ENCODE data around the gene ARHGEF25. TPM values are rescaled to one million over a fixed set of nuclear protein-coding genes. Genes with fewer than 3 reads are reported as not detected.
A peak's percentile ranks its signal among the peaks of the same experiment; 100 is the strongest.
"Not testable (repeated sequence)": the region's sequence is repeated elsewhere in the genome, so short reads cannot be mapped to it uniquely, and the experiment has no call there.

The ARHGEF25 gene
- total RNA-seq, 1 donor from 2014 or later, result 0.60 TPM

DNA sequence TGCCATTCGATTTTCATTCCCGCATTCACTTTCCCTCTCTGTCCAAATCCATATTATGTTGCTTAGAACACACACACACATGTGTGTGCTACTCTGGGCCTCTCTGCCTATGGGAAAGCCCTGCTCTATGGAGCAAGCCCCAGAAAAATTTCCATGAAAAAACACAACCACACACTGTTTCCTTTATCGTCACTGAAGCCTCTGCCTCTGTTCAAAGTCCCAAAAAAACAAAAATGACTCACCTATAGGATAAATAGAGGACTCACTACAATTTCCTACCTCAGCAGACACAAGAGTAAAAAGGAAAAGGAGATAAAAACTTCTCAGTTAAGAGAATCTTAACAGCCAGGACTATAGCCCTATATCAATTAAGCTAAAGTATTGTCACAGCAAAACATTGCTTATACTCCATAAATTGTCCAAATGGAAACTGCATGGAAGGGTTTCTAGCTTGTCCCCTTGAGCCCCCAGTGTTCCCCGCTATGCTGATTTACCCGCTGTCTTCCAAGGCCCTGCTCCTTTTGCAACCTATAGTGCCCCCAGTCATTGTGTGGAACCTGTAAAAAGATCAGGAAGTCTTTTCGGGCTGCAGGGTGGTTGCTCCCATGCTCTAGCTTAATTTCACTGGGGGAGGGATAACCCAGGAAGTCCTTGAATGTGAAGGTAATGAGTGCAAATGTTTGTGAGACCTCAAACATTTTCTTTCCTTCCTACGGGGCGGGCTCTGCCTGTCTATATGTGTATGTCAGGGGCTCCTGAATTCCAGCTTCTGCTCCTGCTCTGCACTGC, 31.4 kb upstream of the ARHGEF25 start:
- Mint-ChIP-seq H3K27me3 (ENCODE audit: insufficient read depth) (peaks cover 5% of the 10 kb centered on the region), H3K9me3 (no peaks in the 10 kb centered on the region), H3K36me3 (ENCODE audit: low read depth) (peaks cover 3% of the 10 kb centered on the region), H3K27ac (no peak overlapping the region), H3K4me3 (no peak overlapping the region), H3K4me1 (ENCODE audit: low read depth) (peaks cover 7% of the 10 kb centered on the region)
- DNase-seq (ENCODE audit: low spot score), result no peak
- intact Hi-C loops (cut with micrococcal nuclease), result no loop called here

DNA sequence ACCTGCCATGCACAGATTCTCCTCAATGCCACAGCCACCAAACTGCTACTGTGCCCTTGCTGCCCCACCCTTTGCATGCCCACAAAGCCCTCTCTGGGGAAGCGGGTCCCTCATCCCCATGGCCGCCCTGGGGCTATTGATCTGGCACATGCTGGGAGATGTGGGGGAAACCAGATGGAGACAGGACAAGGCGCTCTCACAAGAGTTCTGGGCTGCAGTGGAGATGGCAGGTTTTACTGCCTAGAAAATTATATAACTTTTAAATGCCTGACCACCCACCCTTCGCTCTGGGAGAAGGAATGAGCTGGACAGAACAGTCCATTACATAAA, 30.8 kb upstream of the ARHGEF25 start:
- DNase-seq (ENCODE audit: low spot score), result no peak
- intact Hi-C loops (cut with micrococcal nuclease), result no loop called here
- peaks cover 5% of the 10 kb centered on the region for H3K27me3 Mint-ChIP-seq (ENCODE audit: insufficient read depth)
- no peak overlapping the region for H3K27ac Mint-ChIP-seq
- no peak overlapping the region for H3K4me3 Mint-ChIP-seq
- H3K9me3 Mint-ChIP-seq, result no peaks in the 10 kb centered on the region
- H3K4me1 Mint-ChIP-seq (ENCODE audit: low read depth), result peaks cover 7% of the 10 kb centered on the region
- peaks cover 3% of the 10 kb centered on the region for H3K36me3 Mint-ChIP-seq (ENCODE audit: low read depth)

DNA sequence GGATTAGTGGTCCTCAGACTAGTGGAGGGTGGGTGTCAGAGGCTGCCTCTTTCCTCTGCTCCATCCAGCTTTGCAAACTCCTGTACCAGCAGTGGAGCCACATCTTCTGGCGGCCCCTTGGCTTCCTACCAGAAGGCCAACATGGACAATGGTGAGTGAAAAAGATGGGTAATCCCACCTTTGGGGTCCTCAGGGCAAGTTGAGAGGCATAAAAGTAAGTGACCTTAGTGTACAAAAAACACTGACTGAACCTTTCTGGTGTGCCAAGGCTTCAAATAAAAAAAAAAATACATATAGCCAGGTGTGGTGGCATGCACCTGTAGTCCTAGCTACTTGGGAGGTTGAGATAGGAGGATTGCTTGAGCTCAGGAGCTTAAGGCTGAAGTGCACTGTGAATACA, 29.4 kb upstream of the ARHGEF25 start:
- no peak for DNase-seq (ENCODE audit: low spot score)
- Mint-ChIP-seq H3K27me3 (ENCODE audit: insufficient read depth) (peaks cover 5% of the 10 kb centered on the region), H3K36me3 (ENCODE audit: low read depth) (peaks cover 1% of the 10 kb centered on the region), H3K27ac (no peak overlapping the region), H3K4me3 (no peak overlapping the region), H3K9me3 (no peaks in the 10 kb centered on the region), H3K4me1 (ENCODE audit: low read depth) (peaks cover 7% of the 10 kb centered on the region)
- intact Hi-C loops (cut with micrococcal nuclease), result no loop called here

DNA sequence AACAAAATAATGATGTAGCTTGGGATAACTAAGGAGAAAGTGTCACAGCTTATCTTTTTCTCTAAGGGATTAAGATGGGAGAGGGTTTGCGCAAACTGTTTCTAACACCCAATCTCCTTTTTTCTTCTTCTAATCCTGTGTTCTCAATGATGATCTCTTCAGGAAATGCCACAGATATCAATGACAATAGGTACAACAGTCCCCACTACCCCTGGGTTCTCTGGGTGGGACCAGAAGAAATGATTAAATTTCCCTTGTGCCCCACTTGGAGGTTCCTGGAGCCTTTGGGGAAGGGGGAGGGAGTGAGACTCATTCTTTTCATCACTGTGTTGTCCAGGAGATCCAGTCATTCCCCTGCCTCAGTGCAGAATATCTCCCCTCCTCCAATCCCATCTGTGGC, 28.8 kb upstream of the ARHGEF25 start:
- no peak for DNase-seq (ENCODE audit: low spot score)
- H3K27ac Mint-ChIP-seq, result no peak overlapping the region
- H3K4me3 Mint-ChIP-seq, result no peak overlapping the region
- peaks cover 1% of the 10 kb centered on the region for H3K36me3 Mint-ChIP-seq (ENCODE audit: low read depth)
- peaks cover 5% of the 10 kb centered on the region for H3K27me3 Mint-ChIP-seq (ENCODE audit: insufficient read depth)
- intact Hi-C loops (cut with micrococcal nuclease), result no loop called here
- no peaks in the 10 kb centered on the region for H3K9me3 Mint-ChIP-seq
- H3K4me1 Mint-ChIP-seq (ENCODE audit: low read depth), result peaks cover 7% of the 10 kb centered on the region

DNA sequence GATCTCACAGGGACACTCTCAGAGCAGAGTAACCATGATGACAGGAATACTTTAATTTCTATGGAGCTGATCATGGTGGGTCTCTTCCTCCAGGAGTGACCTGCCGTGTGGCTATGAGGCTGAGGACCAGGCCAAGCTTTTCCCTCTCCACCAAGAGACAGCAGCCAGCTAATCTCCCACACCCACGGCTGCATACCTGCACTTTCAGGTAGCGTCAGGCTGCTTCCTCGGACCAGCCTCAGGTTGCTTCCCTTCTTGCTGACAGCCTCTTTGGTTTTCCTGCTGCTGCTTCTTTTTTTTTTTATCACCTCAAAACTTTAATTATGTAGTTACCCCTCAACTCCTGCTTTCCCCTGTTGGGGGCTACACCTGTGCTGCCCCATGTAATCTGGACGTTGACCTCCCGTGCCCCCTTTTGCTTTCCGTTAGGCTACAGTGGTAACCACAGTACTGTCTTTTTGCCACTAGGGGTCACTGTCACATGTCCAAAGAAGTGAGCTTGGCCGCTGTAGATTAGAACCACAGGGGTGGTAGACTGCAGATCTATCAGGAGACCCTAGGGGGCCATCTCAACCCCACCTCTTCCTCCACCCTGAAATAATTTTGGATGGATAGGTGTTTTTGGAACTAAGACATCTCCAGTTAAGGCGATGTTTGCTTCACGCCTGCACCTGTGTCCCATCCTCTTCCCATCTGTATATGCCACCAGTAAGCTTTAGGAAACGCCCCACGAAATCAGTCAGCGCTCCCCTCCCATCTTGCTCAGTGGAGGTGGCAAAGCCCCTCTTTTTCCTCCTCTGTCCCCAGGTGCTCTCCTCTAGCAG, 28.0 kb upstream of the ARHGEF25 start:
- no peak overlapping the region for H3K4me3 Mint-ChIP-seq
- H3K27ac Mint-ChIP-seq, result no peak overlapping the region
- H3K27me3 Mint-ChIP-seq (ENCODE audit: insufficient read depth), result peaks cover 3% of the 10 kb centered on the region
- H3K9me3 Mint-ChIP-seq, result no peaks in the 10 kb centered on the region
- H3K4me1 Mint-ChIP-seq (ENCODE audit: low read depth), result peaks cover 7% of the 10 kb centered on the region
- peaks cover 1% of the 10 kb centered on the region for H3K36me3 Mint-ChIP-seq (ENCODE audit: low read depth)
- peak; percentile 61 for DNase-seq (ENCODE audit: low spot score)
- intact Hi-C loops (cut with micrococcal nuclease), result loop anchor here (1.0 kb wide), 6 partner anchors 8 to 322 kb away; partner anchors contain the start of genes B4GALNT1 and PIP4K2C

DNA sequence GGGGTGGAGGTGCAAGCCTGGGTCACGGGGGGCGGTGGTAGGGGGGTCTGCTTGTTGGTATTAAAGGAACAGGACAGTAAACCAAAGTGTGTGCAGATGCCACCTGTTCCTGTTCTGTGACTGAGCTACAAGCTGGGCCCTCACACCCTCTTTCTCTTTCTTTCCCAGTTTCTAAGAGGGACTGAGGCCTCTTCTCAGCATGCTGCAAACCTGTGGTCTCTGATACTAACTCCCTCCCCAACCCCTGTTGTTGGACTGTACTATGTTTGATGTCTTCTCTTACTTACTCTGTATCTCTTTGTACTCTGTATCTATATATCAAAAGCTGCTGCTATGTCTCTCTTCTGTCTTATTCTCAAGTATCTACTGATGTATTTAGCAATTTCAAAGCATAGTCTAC, 27.2 kb upstream of the ARHGEF25 start:
- Mint-ChIP-seq H3K27ac (no peak overlapping the region), H3K36me3 (ENCODE audit: low read depth) (no peaks in the 10 kb centered on the region), H3K9me3 (no peaks in the 10 kb centered on the region), H3K27me3 (ENCODE audit: insufficient read depth) (peaks cover 3% of the 10 kb centered on the region), H3K4me3 (no peak overlapping the region), H3K4me1 (ENCODE audit: low read depth) (peaks cover 7% of the 10 kb centered on the region)
- no peak for DNase-seq (ENCODE audit: low spot score)
- intact Hi-C loops (cut with micrococcal nuclease), result no loop called here

DNA sequence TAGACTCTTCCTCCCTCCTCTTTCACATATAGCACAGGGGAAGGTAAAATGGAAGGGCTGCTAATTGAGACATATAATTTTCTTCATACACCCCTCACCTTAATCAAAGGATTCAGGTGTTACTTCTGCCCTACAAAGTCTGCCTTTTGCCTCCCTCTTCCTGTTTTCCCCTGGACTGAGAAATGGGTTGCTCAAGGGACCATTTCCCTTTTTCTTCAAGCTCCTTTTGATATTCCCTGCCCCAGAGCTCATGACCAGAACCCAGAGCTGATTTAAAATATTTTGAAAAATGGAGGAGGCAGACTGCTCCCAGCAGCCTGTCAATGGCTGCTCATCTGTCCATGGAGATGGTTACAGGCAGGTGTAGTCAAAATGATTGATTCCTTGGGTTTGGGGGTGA, 26.5 kb upstream of the ARHGEF25 start:
- Mint-ChIP-seq H3K27me3 (ENCODE audit: insufficient read depth) (peaks cover 3% of the 10 kb centered on the region), H3K36me3 (ENCODE audit: low read depth) (no peaks in the 10 kb centered on the region), H3K27ac (no peak overlapping the region), H3K4me3 (no peak overlapping the region), H3K9me3 (no peaks in the 10 kb centered on the region), H3K4me1 (ENCODE audit: low read depth) (peaks cover 7% of the 10 kb centered on the region)
- intact Hi-C loops (cut with micrococcal nuclease), result no loop called here
- DNase-seq (ENCODE audit: low spot score), result no peak

DNA sequence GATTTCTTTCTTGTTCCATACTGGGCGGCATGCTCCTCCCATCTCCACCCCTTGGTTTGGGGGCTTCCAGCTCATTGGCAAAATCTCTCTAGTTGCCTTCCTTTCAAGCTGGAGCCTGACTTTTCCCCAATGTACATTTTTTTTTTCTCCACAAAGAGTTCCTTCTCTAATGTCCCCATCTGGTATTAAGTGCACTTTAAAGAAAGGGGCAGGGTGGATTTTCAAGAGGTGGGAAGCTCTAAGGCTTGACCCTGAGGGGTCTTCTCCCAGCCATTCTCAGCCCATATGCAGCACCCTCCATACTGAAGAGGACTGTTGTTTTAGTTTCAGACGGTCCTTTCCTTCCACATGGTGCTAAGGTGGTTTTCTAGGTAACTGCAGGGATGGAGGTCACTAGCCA, 26.1 kb upstream of the ARHGEF25 start:
- DNase-seq (ENCODE audit: low spot score), result no peak
- no peak overlapping the region for H3K27ac Mint-ChIP-seq
- H3K9me3 Mint-ChIP-seq, result no peaks in the 10 kb centered on the region
- no peaks in the 10 kb centered on the region for H3K36me3 Mint-ChIP-seq (ENCODE audit: low read depth)
- intact Hi-C loops (cut with micrococcal nuclease), result no loop called here
- no peak overlapping the region for H3K4me3 Mint-ChIP-seq
- H3K4me1 Mint-ChIP-seq (ENCODE audit: low read depth), result peaks cover 7% of the 10 kb centered on the region
- H3K27me3 Mint-ChIP-seq (ENCODE audit: insufficient read depth), result peaks cover 3% of the 10 kb centered on the region

DNA sequence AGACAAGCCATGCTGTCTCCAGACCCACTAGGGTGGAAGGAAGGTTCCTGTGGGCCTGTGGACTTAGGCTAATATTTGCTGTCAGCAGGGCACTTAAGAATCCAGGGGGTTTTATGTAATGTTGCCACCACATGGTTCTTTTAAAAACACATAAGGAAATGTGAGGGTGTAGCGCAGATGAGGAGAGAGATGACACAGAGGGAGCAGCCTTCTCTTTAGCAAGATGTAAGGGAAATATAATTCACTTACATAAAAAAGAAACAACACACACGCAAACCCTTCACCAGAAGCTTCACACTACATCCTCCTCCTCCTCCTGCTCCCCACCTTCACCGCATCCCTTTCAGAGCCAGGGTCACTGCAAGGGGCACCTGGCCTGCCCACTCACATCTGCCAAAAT, 25.1 kb upstream of the ARHGEF25 start:
- intact Hi-C loops (cut with micrococcal nuclease), result no loop called here
- Mint-ChIP-seq H3K4me3 (no peak overlapping the region), H3K27me3 (ENCODE audit: insufficient read depth) (peaks cover 3% of the 10 kb centered on the region), H3K9me3 (no peaks in the 10 kb centered on the region), H3K27ac (no peak overlapping the region), H3K4me1 (ENCODE audit: low read depth) (peaks cover 12% of the 10 kb centered on the region), H3K36me3 (ENCODE audit: low read depth) (no peaks in the 10 kb centered on the region)
- no peak for DNase-seq (ENCODE audit: low spot score)

DNA sequence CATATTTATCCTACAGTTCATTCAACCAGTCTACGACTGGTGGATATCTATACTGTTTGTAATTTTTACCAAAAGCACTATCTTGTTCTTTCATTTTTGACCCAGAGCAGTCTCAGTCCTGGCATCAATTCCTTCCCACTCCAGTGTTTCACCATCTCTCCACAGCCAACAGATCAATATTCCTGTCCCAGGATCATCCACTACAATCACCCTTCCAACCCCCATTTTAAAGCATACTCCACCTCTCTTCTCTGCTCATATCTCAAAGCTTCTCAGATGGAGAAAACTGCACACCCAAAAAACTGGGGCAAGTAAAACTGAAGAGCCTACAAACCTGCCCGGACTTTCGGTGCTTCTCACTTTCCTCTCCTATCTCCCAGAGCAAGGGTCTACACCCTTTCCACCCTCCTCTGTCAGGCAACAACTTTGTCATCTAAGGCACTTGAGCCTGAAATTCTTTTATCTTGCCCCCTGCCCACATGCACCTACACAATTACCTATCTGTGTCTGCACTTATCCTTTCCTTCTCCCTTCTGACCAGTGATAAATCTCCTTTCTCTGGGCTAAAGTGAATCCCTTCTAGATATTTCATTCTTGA, 24.3 kb upstream of the ARHGEF25 start:
- H3K36me3 Mint-ChIP-seq (ENCODE audit: low read depth), result no peaks in the 10 kb centered on the region
- no peaks in the 10 kb centered on the region for H3K9me3 Mint-ChIP-seq
- intact Hi-C loops (cut with micrococcal nuclease), result no loop called here
- no peak overlapping the region for H3K27ac Mint-ChIP-seq
- H3K4me3 Mint-ChIP-seq, result no peak overlapping the region
- H3K27me3 Mint-ChIP-seq (ENCODE audit: insufficient read depth), result peaks cover 3% of the 10 kb centered on the region
- peaks cover 18% of the 10 kb centered on the region for H3K4me1 Mint-ChIP-seq (ENCODE audit: low read depth)
- DNase-seq (ENCODE audit: low spot score), result no peak

DNA sequence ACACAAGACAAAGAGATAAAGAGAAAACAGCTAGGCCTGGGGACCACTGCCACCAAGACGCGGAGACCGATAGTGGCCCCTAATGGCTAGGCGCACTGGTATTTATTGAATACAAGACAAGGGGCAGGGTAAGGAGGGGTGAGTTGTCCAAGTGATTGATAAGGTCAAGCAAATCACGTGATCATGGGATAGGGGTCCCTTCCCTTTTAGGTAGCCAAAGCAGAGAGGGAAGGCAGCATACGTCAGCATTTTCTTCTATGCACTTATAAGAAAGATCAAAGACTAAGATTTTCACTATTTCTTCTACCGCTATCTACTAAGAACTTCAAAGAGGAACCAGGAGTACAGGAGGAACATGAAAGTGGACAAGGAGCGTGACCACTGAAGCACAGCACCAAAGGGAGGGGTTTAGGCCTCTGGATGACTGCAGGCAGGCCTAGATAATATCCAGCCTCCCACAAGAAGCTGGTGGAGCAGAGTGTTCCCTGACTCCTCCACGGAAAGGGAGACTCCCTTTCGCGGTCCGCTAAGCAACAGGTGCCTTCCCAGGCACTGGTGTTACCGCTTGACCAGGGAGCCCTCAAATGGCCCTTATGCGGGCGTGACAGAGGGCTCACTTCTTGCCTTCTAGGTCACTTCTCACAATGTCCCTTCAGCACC, 22.2 kb upstream of the ARHGEF25 start:
- H3K27ac Mint-ChIP-seq; H3K27me3 Mint-ChIP-seq (ENCODE audit: insufficient read depth); intact Hi-C loops (cut with micrococcal nuclease); H3K9me3 Mint-ChIP-seq; DNase-seq (ENCODE audit: low spot score); H3K36me3 Mint-ChIP-seq (ENCODE audit: low read depth); H3K4me3 Mint-ChIP-seq: not testable (repeated sequence)
- peaks cover 30% of the 10 kb centered on the region for H3K4me1 Mint-ChIP-seq (ENCODE audit: low read depth)

DNA sequence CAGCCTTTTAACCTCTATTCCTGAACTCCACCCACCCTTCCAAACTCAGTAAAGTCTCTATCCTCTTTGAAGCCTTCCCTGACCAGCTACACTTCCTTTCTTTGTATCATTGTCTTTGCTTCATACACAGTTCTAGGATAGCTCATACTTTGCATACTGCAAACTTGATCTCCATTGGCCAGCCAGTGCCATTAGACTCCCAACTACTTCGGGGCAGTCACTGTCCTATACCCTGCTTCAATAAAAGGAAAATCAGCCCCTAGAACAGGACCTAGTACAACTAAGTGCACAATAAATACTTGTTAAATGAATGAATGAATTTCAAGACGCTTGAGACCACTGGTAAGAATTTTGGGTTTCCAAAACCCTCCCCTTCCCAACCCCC, 20.8 kb upstream of the ARHGEF25 start:
- H3K36me3 Mint-ChIP-seq (ENCODE audit: low read depth), result peaks cover 6% of the 10 kb centered on the region
- peak overlapping the region; percentile 90 for H3K4me3 Mint-ChIP-seq
- H3K27me3 Mint-ChIP-seq (ENCODE audit: insufficient read depth), result no peaks in the 10 kb centered on the region
- peaks cover 31% of the 10 kb centered on the region for H3K4me1 Mint-ChIP-seq (ENCODE audit: low read depth)
- H3K27ac Mint-ChIP-seq, result peak overlapping the region; percentile 52
- DNase-seq (ENCODE audit: low spot score), result no peak
- intact Hi-C loops (cut with micrococcal nuclease), result loop anchor here (2.0 to 5.0 kb wide), 4 partner anchors 14 to 113 kb away; partner anchors contain the start of genes ARHGAP9, DTX3 and MBD6
- no peaks in the 10 kb centered on the region for H3K9me3 Mint-ChIP-seq

All from activated T-helper 1 cell treated with anti-CD3 and anti-CD28 coated beads, Interleukin-12 subunit alpha, Interleukin-12 subunit beta, Interleukin-2, Interleukin-4 antibody, amounts not matched to agents 30 ng/mL and 10 ng/mL and 1 ng/mL, durations not matched to agents 14 hours and 24 hours and 36 hours (primary cell).